HCT116 (cell line): ENCODE measurements around the gene LRR1. TPM values are rescaled to one million over a fixed set of nuclear protein-coding genes. Genes with fewer than 3 reads are reported as not detected.

Source experiments
- ATAC-seq: fragments of 200-7000 bp; cut with Tn5 transposase; 2 replicates; pipeline ENCODE4 v1.9.1; 2020; ENCODE audit warnings: mild to moderate bottlenecking, moderate library complexity
- Bru-seq: library from RNA; stranded (reverse); fragments of 400-500 nt; gene quantifications from one replicate; lab custom pipeline; 2021; lab: Mats Ljungman, UMichigan
- BruChase-seq, 2 experiments: library from RNA; stranded (reverse); fragments of 400-500 nt; gene quantifications; one replicate each; lab custom pipeline; 2021; lab: Mats Ljungman, UMichigan
- BruUV-seq: library from RNA; stranded (reverse); fragments of 400-500 nt; replicated peaks from 2 replicates; lab custom pipeline; 2021; lab: Mats Ljungman, UMichigan
- CTCF ChIA-PET: fragments of 300-600 bp; sonication (Branson Sonifier 250); formaldehyde crosslinking; loops from one replicate; lab custom pipeline; 2021; ENCODE audit warnings: antibody characterized with exemption; lab: Charles Lee
- POLR2A ChIA-PET: fragments of 300-600, 350-600 bp; sonication (Branson Sonifier 250); formaldehyde crosslinking; loops from one replicate; lab custom pipeline; 2021; ENCODE audit warnings: antibody characterized with exemption; lab: Charles Lee
- RAD21 ChIA-PET, 2 experiments: fragments of 300-600 bp; sonication (Branson Sonifier 250); formaldehyde crosslinking; loops; one replicate each; lab custom pipeline; 2023; ENCODE audit warnings: low total read pairs in 2 of 2; ENCODE audit not compliant: uncharacterized antibody in 2 of 2, unreplicated experiment in 2 of 2, low non-redundant PET in 1 of 2; lab: Charles Lee
- DNase-seq: peaks from one replicate; pipeline ENCODE4 v3.0.0-alpha.2; 2010; ENCODE audit warnings: low read depth, low spot score
- H2AFZ ChIP-seq: fragments of 200-600 bp; shearing (Covaris generic), sonication (generic); 2 replicates; pipeline ENCODE4 v1.6.1; 2017; ENCODE audit warnings: low read depth, mixed run types, mixed read lengths, antibody characterized with exemption, low read length; ENCODE audit not compliant: poor library complexity, severe bottlenecking
- H3K27ac ChIP-seq: 2 replicates; pipeline ENCODE4 v1.5.1; 2012; ENCODE audit warnings: low read depth, low read length
- H3K27me3 ChIP-seq: fragments of 200-600 bp; sonication (generic); 2 replicates; pipeline ENCODE4 v1.6.1; 2016; ENCODE audit warnings: mixed run types, low read length, mixed read lengths; ENCODE audit not compliant: insufficient read depth
- H3K36me3 ChIP-seq, 2 experiments: fragments of 200-500 bp in 1 of 2; fragments of 200-600 bp in 1 of 2; sonication (Bioruptor generic) in 1 of 2; sonication (generic) in 1 of 2; 2 replicates each; pipeline versions ENCODE4 v1.5.1 to v1.6.1; 2014 to 2016; ENCODE audit warnings: low read length in 2 of 2, inconsistent platforms in 1 of 2, mixed read lengths in 1 of 2, mixed run types in 1 of 2; ENCODE audit not compliant: insufficient read depth in 2 of 2, control insufficient read depth in 1 of 2
- H3K4me1 ChIP-seq, 2 experiments: fragments of 200-600 bp in 1 of 2; sonication (generic) in 1 of 2; 2 replicates each; pipeline versions ENCODE4 v1.5.1 to v1.6.1; 2012 to 2017; ENCODE audit warnings: low read length in 2 of 2, inconsistent platforms in 1 of 2, mild to moderate bottlenecking in 1 of 2, mixed read lengths in 1 of 2, mixed run types in 1 of 2, moderate library complexity in 1 of 2; ENCODE audit not compliant: insufficient read depth in 2 of 2, control insufficient read depth in 1 of 2
- H3K4me2 ChIP-seq: fragments of 200-600 bp; sonication (generic); 2 replicates; pipeline ENCODE4 v1.6.1; 2017; ENCODE audit warnings: mixed run types, low read length, mixed read lengths
- H3K4me3 ChIP-seq, 2 experiments: fragments of 200-600 bp in 1 of 2; sonication (generic) in 1 of 2; replicated peaks in 1 of 2; 2 replicates each; pipeline ENCODE4 v1.5.1; 2011 to 2016; ENCODE audit warnings: low read length in 2 of 2, control low read depth in 1 of 2, low read depth in 1 of 2, mild to moderate bottlenecking in 1 of 2, mixed read lengths in 1 of 2, mixed run types in 1 of 2
- H3K79me2 ChIP-seq: fragments of 200-600 bp; sonication (generic); 2 replicates; pipeline ENCODE4 v1.6.1; 2017; ENCODE audit warnings: mild to moderate bottlenecking, mixed run types, low read length, moderate library complexity, mixed read lengths; ENCODE audit not compliant: insufficient read depth
- H3K9ac ChIP-seq: fragments of 200-600 bp; sonication (generic); 2 replicates; pipeline ENCODE4 v1.6.1; 2016; ENCODE audit warnings: low read length, mixed read lengths
- H3K9me2 ChIP-seq: fragments of 200-600 bp; sonication (generic), shearing (Covaris generic); 2 replicates; pipeline ENCODE4 v1.6.1; 2017; ENCODE audit warnings: mixed run types, mild to moderate bottlenecking, moderate library complexity; ENCODE audit not compliant: insufficient read depth
- H3K9me3 ChIP-seq, 2 experiments: fragments of 200-500 bp in 1 of 2; fragments of 200-600 bp in 1 of 2; sonication (Bioruptor generic) in 1 of 2; sonication (generic) in 1 of 2; 2 replicates each; pipeline ENCODE4 v1.6.1; 2014 to 2017; ENCODE audit warnings: low read length in 2 of 2, mixed read lengths in 2 of 2, inconsistent platforms in 1 of 2, low read depth in 1 of 2, mild to moderate bottlenecking in 1 of 2, mixed run types in 1 of 2, moderate library complexity in 1 of 2; ENCODE audit not compliant: control insufficient read depth in 1 of 2, insufficient read depth in 1 of 2
- H4K20me1 ChIP-seq: fragments of 200-600 bp; sonication (generic), shearing (Covaris generic); 2 replicates; pipeline ENCODE4 v1.6.1; 2017; ENCODE audit warnings: mixed run types, mild to moderate bottlenecking, moderate library complexity; ENCODE audit not compliant: insufficient read depth
- CEBPB ChIP-seq: IDR thresholded peaks from 2 replicates; pipeline ENCODE4 v1.6.1; 2012; ENCODE audit warnings: low read depth
- EGR1 ChIP-seq: IDR thresholded peaks from 2 replicates; pipeline ENCODE4 v1.6.1; 2012; ENCODE audit warnings: low read depth
- EZH2phosphoT487 ChIP-seq: fragments of 200-600 bp; IDR thresholded peaks from 2 replicates; pipeline ENCODE4 v1.6.1; 2018; ENCODE audit warnings: antibody characterized with exemption, borderline replicate concordance
- FOSL1 ChIP-seq: IDR thresholded peaks from 2 replicates; pipeline ENCODE4 v1.6.1; 2012; ENCODE audit warnings: low read depth
- JUND ChIP-seq: IDR thresholded peaks from 2 replicates; pipeline ENCODE4 v1.6.1; 2012
- POLR2A ChIP-seq: IDR thresholded peaks from 2 replicates; pipeline ENCODE4 v1.7.0; 2011; ENCODE audit warnings: borderline replicate concordance; ENCODE audit not compliant: insufficient read depth, insufficient read length; ENCODE audit errors: extremely low read depth
- POLR2AphosphoS5 ChIP-seq: IDR thresholded peaks from 2 replicates; pipeline ENCODE4 v1.6.1; 2011; ENCODE audit warnings: mild to moderate bottlenecking, low read depth, low read length, moderate library complexity
- SIN3A ChIP-seq: IDR thresholded peaks from 2 replicates; pipeline ENCODE4 v1.6.1; 2012; ENCODE audit warnings: low read depth
- SRF ChIP-seq: IDR thresholded peaks from 2 replicates; pipeline ENCODE4 v1.6.1; 2012; ENCODE audit warnings: low read depth
- TCF7L2 ChIP-seq: IDR thresholded peaks from 2 replicates; pipeline ENCODE4 v1.7.0; 2011; ENCODE audit warnings: borderline replicate concordance, inconsistent platforms; ENCODE audit not compliant: insufficient read depth, insufficient read length; ENCODE audit errors: extremely low read depth
- ZFX ChIP-seq: fragments of 450-650 bp; IDR thresholded peaks from 2 replicates; pipeline ENCODE4 v1.6.1; 2017
- ZNF274 ChIP-seq: fragments of 200-500 bp; sonication (Bioruptor generic); IDR thresholded peaks from 2 replicates; pipeline ENCODE4 v1.6.1; 2014; ENCODE audit warnings: mild to moderate bottlenecking, low read depth, low read length, inconsistent platforms
- intact Hi-C: fragments of 100-400 bp; cut with micrococcal nuclease; formaldehyde crosslinking; loops from 2 replicates; pipeline ENCODE4 v1.10.0; 2022
- long read RNA-seq: library from polyadenylated mRNA; unstranded; transcript quantifications from one replicate; pipeline ENCODE4 v2.0.0, GENCODE V29; 2021; ENCODE audit not compliant: unreplicated experiment
- polyA plus RNA-seq: library from polyadenylated mRNA; unstranded; fragments of >200 nt; gene quantifications from 2 replicates; pipeline ENCODE4 v1.2.1, GENCODE V29; 2012; ENCODE audit warnings: missing spikeins
- total RNA-seq: library from RNA; stranded (reverse); gene quantifications from one replicate; pipeline ENCODE4 v1.2.1, GENCODE V29; 2021; ENCODE audit not compliant: unreplicated experiment
- TF ChIP-seq, protein P1 (sequence below): IDR thresholded peaks from 2 replicates; pipeline ENCODE4 v1.6.1; 2012
- TF ChIP-seq, protein P2 (sequence below): IDR thresholded peaks from 2 replicates; pipeline ENCODE4 v1.6.1; 2012
- TF ChIP-seq, protein P3 (sequence below): IDR thresholded peaks from 2 replicates; pipeline ENCODE4 v1.6.1; 2011; ENCODE audit warnings: mild to moderate bottlenecking, low read length, moderate library complexity; ENCODE audit not compliant: insufficient replicate concordance; ENCODE audit errors: extremely low read depth
- TF ChIP-seq, protein P4 (sequence below), 3 experiments: fragments of 200-600 bp in 1 of 3; sonication (generic) in 1 of 3; IDR thresholded peaks in 2 of 3; conservative IDR thresholded peaks in 1 of 3; 2 replicates each; pipeline ENCODE4 v1.5.1; 2012 to 2017; ENCODE audit warnings: low read depth in 2 of 3, low read length in 2 of 3, antibody characterized with exemption in 1 of 3, borderline replicate concordance in 1 of 3, control low read depth in 1 of 3, mild to moderate bottlenecking in 1 of 3, mixed read lengths in 1 of 3, mixed run types in 1 of 3, moderate library complexity in 1 of 3; ENCODE audit not compliant: insufficient read depth in 1 of 3

The LRR1 gene, protein sequence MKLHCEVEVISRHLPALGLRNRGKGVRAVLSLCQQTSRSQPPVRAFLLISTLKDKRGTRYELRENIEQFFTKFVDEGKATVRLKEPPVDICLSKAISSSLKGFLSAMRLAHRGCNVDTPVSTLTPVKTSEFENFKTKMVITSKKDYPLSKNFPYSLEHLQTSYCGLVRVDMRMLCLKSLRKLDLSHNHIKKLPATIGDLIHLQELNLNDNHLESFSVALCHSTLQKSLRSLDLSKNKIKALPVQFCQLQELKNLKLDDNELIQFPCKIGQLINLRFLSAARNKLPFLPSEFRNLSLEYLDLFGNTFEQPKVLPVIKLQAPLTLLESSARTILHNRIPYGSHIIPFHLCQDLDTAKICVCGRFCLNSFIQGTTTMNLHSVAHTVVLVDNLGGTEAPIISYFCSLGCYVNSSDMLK
- total RNA-seq: 34.6 TPM
- polyA plus RNA-seq: 13.1 and 20.6 TPM in 2 replicates
- percentile 77 among the genes with signal in this experiment for Bru-seq, nascent RNA
- BruChase-seq, experiment 1, labeled RNA remaining after a 6-hour chase: percentile 72 among the genes with signal in this experiment
- BruChase-seq, experiment 2, labeled RNA remaining after a 2-hour chase: percentile 75 among the genes with signal in this experiment
- long read RNA-seq, transcript LRR1-202 (3 exons, 957 nt): major isoform, 10 of 42 reads
- long read RNA-seq, transcript LRR1-201 (4 exons, 1,745 nt): major isoform, 10 of 42 reads
- long read RNA-seq, partial matches to known transcripts: 1 of 42 reads
- long read RNA-seq, other reads (novel, unspliced or antisense): 21 of 42 reads

DNA sequence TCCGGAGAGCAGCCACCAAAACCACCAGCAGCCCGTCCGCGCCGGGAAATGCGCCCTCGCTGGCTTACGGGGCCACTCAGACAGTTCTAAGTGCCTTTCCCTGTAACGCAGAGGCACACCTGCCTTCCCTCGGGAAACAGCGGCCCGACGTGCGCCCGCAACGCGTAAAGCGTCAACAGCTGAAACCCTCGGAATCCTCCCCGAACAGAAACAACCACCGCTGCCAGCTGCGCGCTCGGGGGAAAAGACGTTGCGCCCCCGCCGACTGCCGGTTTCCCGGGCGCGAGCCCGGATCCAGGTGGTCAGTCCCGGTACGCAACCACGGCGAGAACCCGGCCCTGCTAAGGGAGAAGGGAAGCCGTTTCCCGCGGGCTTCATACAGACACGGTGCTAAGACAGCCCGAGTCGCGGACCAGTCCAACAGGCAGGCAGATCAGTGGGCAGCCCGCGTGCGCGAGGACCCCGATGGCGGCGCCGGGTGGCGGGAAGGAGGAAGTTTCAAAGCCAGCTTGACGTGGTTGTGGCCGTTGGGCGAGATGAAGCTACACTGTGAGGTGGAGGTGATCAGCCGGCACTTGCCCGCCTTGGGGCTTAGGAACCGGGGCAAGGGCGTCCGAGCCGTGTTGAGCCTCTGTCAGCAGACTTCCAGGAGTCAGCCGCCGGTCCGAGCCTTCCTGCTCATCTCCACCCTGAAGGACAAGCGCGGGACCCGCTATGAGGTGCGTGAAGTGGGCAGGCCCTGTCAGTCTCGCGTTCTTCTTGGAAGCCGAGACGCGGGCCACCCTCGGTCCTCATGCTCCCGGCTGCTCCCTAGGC lies at the start of gene LRR1:
Gene LRR1, plus strand, starts transcription at position 456 of the 816 bp plus-strand sequence. Its CDS starts 81 bp downstream, at position 537.
- peaks cover 0 to 4% of the 10 kb centered on the region in 2 experiments; a peak in 1 of 4 replicates for H3K36me3 ChIP-seq
- H2AFZ ChIP-seq: peak within 1 kb of the TSS; percentile 22
- peak within 1 kb of the TSS; percentile 100 for H3K9ac ChIP-seq
- H3K4me1 ChIP-seq: peaks cover 26 to 47% of the 10 kb centered on the region in 2 experiments
- no TSS peak for BruUV-seq
- RAD21 ChIA-PET: no interaction called here
- H4K20me1 ChIP-seq: no peaks in the 10 kb centered on the region
- H3K27ac ChIP-seq: peak within 1 kb of the TSS; percentile 99
- H3K27me3 ChIP-seq: no peaks in the 10 kb centered on the region
- DNase-seq (peak; percentile 69), ATAC-seq (peak; percentile 75)
- H3K79me2 ChIP-seq: peaks cover 56% of the 10 kb centered on the region
- intact Hi-C loops: no loop called here
- POLR2A ChIA-PET: interaction anchor here (0.6 to 1.6 kb wide), 5 partner anchors 9 to 22 kb away, joined by 4 to 12 read pairs (median 6); partner anchors contain the start of genes MGAT2, RPL36AL and RPS29
- H3K4me2 ChIP-seq: peak within 1 kb of the TSS; percentile 95
- no peaks in the 10 kb centered on the region for H3K9me2 ChIP-seq
- no peaks in the 10 kb centered on the region for H3K9me3 ChIP-seq
- H3K4me3 ChIP-seq: peak within 1 kb of the TSS; percentile 94 to 99
- CTCF ChIA-PET: interaction anchor here (0.7 to 2.2 kb wide), 3 partner anchors 12 to 35 kb away, joined by 3 to 9 read pairs (median 3); partner anchors contain the start of gene RPS29
- TF ChIP-seq ZFX: peak; percentile 36; the same call in 1 of the 2 replicates
- no peak for TF ChIP-seq CEBPB
- no peak for TF ChIP-seq ZNF274
- TF ChIP-seq, protein P1, sequence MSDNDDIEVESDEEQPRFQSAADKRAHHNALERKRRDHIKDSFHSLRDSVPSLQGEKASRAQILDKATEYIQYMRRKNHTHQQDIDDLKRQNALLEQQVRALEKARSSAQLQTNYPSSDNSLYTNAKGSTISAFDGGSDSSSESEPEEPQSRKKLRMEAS: peak; percentile 83
- TF ChIP-seq EZH2phosphoT487: no peak
- peak; percentile 45 for TF ChIP-seq TCF7L2
- TF ChIP-seq POLR2AphosphoS5: peak; percentile 72; the same call in 1 of the 2 replicates
- peak; percentile 62 for TF ChIP-seq POLR2A
- no peak for TF ChIP-seq JUND
- peak; percentile 78; the same call in 1 of the 2 replicates for TF ChIP-seq SIN3A
- TF ChIP-seq, protein P2, sequence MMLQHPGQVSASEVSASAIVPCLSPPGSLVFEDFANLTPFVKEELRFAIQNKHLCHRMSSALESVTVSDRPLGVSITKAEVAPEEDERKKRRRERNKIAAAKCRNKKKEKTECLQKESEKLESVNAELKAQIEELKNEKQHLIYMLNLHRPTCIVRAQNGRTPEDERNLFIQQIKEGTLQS: no peak
- no peak for TF ChIP-seq EGR1
- TF ChIP-seq, protein P3, sequence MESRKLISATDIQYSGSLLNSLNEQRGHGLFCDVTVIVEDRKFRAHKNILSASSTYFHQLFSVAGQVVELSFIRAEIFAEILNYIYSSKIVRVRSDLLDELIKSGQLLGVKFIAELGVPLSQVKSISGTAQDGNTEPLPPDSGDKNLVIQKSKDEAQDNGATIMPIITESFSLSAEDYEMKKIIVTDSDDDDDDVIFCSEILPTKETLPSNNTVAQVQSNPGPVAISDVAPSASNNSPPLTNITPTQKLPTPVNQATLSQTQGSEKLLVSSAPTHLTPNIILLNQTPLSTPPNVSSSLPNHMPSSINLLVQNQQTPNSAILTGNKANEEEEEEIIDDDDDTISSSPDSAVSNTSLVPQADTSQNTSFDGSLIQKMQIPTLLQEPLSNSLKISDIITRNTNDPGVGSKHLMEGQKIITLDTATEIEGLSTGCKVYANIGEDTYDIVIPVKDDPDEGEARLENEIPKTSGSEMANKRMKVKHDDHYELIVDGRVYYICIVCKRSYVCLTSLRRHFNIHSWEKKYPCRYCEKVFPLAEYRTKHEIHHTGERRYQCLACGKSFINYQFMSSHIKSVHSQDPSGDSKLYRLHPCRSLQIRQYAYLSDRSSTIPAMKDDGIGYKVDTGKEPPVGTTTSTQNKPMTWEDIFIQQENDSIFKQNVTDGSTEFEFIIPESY: no peak
- TF ChIP-seq SRF: no peak
- TF ChIP-seq FOSL1: no peak
- TF ChIP-seq, protein P4, sequence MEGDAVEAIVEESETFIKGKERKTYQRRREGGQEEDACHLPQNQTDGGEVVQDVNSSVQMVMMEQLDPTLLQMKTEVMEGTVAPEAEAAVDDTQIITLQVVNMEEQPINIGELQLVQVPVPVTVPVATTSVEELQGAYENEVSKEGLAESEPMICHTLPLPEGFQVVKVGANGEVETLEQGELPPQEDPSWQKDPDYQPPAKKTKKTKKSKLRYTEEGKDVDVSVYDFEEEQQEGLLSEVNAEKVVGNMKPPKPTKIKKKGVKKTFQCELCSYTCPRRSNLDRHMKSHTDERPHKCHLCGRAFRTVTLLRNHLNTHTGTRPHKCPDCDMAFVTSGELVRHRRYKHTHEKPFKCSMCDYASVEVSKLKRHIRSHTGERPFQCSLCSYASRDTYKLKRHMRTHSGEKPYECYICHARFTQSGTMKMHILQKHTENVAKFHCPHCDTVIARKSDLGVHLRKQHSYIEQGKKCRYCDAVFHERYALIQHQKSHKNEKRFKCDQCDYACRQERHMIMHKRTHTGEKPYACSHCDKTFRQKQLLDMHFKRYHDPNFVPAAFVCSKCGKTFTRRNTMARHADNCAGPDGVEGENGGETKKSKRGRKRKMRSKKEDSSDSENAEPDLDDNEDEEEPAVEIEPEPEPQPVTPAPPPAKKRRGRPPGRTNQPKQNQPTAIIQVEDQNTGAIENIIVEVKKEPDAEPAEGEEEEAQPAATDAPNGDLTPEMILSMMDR (IDR thresholded peaks at IDR 0.05 in 2 of 3, conservative IDR thresholded peaks at IDR 0.05 in 1 of 3; ENCODE audit: borderline replicate concordance in 1 of 3, insufficient read depth in 1 of 3, low read depth in 2 of 3, low read length in 2 of 3): no peak
